Measurements from ENCODE around the gene ST3GAL3.

GRCh38 chr1:43769350-43769908, 62.1 kb downstream of the ST3GAL3 start:
- TF ChIP-seq ZFX (IDR thresholded peaks at IDR 0.05) = no peak
- TF ChIP-seq, protein P1, sequence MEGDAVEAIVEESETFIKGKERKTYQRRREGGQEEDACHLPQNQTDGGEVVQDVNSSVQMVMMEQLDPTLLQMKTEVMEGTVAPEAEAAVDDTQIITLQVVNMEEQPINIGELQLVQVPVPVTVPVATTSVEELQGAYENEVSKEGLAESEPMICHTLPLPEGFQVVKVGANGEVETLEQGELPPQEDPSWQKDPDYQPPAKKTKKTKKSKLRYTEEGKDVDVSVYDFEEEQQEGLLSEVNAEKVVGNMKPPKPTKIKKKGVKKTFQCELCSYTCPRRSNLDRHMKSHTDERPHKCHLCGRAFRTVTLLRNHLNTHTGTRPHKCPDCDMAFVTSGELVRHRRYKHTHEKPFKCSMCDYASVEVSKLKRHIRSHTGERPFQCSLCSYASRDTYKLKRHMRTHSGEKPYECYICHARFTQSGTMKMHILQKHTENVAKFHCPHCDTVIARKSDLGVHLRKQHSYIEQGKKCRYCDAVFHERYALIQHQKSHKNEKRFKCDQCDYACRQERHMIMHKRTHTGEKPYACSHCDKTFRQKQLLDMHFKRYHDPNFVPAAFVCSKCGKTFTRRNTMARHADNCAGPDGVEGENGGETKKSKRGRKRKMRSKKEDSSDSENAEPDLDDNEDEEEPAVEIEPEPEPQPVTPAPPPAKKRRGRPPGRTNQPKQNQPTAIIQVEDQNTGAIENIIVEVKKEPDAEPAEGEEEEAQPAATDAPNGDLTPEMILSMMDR (conservative IDR thresholded peaks at IDR 0.05) = no peak

Data from C4-2B (cell line).